NCI-H510A (cell line): ENCODE results near the gene KIFBP.
"Not testable (repeated sequence)": the region's sequence is repeated elsewhere in the genome, so short reads cannot be mapped to it uniquely, and the experiment has no call there.

Experiments used
- DNase-seq: peaks from one replicate; lab custom pipeline; 2025; lab: John Stamatoyannopoulos, UW

KIFBP gene

GRCh38 chr10:68988530-68989316, at the start of gene KIFBP:
Gene KIFBP (plus strand): TSS chr10:68988803. CDS start chr10:68988833, 30 bp downstream.
- DNase-seq, result peak; percentile 94

DNA sequence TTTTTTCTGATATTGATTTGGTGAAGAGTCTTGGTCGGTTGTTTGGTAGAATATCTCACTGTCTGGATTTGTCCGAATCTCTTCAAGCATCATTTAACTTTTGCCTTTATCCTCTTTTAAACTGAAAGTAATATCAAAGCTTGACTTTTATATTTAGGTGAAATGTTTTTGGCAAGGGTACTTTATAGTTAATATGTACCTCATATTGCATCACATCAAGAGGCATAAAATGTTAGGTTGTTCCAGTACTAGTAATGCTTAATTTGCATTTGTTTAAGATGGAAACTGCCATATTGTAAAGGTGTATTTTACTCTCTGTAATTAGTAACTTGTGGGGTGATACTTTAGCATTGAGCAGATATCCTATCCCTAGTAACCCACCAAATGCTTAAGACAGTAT, 49.7 kb upstream of the KIFBP start:
- no peak for DNase-seq

DNA sequence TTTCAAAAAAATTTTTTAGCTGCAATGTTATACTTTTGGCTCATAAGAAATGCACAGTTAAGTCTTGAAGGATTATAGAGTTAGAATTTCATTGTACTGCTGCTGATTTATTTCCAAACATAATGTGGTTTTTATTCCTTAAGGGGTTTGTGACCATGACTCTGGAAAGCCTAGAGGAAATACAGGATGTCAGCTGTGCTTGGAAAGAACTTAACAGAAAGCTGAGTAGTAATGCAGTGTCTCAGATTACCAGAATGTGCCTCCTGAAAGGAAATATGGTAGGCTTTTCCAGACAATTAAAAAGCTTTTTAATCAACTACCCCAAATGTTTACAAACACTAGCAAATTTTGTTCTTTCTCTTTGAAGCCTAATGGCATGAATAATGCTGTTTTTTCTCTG, 47.7 kb upstream of the KIFBP start:
- not testable (repeated sequence) for DNase-seq

DNA sequence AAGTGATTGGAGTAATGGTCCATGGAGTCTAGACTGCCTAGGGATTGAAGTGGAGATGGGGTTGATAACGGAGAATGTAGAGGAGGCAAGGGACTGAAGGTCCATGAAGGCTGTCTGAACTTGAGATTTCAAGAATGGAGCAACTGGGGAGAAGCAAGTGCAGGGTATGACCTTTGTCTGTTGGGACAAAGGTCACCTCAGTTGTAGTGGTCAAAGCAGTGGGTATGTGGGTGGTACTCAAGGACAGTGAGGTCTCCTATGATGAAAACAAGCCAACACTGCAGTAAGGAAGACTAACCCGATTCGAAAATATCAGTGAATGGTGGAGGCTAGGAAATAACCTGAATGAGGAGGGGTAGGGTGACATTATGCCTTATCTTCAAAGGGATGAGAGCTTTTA, 38.0 kb upstream of the KIFBP start:
- DNase-seq, result no peak

- DNase-seq, result no peak
Measured at GRCh38 chr10:68954904-68955303, 33.7 kb upstream of the KIFBP start.

DNA sequence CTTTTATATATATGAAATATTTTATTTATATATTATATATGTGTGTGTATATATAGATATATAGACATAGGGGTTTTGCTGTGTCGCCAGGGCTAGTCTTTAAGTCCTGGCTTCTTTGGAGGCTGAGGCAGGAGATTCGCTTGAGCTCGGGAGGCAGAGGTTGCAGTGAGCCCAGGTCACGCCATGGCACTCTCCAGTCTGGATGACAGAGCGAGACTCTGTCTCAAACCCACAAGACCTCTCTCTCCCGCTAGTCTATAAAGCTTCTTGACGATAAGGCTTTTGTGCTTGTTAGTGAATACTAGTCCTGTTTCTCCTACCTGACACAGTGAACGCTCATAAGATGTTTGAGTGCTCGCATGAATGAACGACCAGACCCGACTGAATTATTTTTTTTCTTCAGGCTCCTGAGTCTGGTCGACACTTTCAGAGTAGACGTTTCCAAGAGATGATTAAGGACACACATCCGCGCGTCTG, 33.2 kb upstream of the KIFBP start:
- DNase-seq, result no peak

- DNase-seq, result peak; percentile 83
Measured at GRCh38 chr10:68955832-68956532, 32.6 kb upstream of the KIFBP start, which contains the start of gene DDX21. Gene DDX21 (plus strand): TSS chr10:68956170. CDS start chr10:68956226, 56 bp downstream.

GRCh38 chr10:68957284-68957615, 31.4 kb upstream of the KIFBP start:
- DNase-seq, result no peak

DNA sequence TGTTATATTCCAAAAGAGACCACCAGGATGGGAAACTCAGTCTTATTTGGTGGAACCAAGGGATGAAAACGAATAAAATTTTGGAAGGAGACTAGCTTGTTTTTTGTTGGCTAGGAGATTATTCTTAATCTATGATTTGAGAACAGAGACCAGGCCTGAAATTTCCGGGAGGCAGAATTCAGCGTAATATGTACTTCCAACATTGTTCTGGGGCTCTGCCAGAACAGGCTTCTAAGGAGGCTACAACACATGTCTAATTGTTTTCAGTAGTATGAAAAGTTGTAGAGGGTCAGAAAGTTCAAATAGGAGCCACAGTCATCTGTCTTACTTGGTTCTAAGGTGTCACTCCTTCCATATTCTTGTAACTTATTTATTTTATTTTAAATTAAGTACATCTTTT, 30.9 kb upstream of the KIFBP start:
- no peak for DNase-seq

- no peak for DNase-seq
Measured at GRCh38 chr10:68959695-68960527, 28.7 kb upstream of the KIFBP start.

DNA sequence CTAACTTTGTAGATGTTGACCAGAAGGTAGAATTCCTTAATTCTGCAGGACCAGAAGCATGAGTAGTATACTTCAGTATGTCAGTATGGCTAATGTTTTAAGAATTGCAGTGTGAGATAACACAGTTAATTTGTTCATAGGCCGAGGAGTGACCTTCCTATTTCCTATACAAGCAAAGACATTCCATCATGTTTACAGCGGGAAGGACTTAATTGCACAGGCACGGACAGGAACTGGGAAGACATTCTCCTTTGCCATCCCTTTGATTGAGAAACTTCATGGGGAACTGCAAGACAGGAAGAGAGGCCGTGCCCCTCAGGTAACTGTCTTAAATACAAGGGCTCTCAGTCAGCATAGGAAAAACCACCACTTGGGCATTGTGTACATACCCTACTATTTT, 25.5 kb upstream of the KIFBP start:
- no peak for DNase-seq

- DNase-seq, result no peak
Measured at GRCh38 chr10:68973975-68974374, 14.6 kb upstream of the KIFBP start.

- DNase-seq, result not testable (repeated sequence)
Measured at GRCh38 chr10:68975936-68976473, 12.6 kb upstream of the KIFBP start.

- DNase-seq, result not testable (repeated sequence)
Measured at GRCh38 chr10:68979738-68980137, 8.9 kb upstream of the KIFBP start.

DNA sequence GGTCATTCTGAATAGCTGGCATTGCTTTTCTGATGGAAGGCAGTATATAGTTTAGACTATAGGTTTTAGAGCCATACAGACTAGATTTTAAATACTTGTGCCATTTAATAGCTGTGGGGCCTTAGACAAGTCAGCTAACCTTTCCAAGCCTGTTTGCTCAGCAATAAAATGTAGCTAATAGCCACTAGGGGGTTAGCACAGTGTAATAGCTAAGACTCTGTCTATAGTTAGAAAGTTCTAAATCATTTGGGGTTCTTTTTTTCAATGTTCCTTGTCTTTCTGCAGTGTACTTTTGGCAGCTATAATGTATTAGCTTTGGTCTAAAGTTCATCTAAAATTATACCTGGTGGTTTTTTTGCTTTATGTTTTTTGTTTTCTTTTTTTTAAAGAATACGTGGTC, 7.5 kb upstream of the KIFBP start:
- no peak for DNase-seq

DNA sequence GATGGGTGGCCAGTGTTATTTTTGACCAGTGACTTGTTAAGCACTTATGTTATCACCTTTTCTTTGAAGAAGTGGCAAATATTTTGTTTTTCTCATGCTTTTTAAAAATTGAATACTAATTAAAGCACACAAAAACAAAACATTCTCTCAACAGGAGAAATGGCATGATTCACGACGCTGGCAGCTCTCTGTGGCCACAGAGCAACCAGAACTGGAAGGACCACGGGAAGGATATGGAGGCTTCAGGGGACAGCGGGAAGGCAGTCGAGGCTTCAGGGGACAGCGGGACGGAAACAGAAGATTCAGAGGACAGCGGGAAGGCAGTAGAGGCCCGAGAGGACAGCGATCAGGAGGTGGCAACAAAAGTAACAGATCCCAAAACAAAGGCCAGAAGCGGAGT, 6.2 kb upstream of the KIFBP start:
- no peak for DNase-seq

DNA sequence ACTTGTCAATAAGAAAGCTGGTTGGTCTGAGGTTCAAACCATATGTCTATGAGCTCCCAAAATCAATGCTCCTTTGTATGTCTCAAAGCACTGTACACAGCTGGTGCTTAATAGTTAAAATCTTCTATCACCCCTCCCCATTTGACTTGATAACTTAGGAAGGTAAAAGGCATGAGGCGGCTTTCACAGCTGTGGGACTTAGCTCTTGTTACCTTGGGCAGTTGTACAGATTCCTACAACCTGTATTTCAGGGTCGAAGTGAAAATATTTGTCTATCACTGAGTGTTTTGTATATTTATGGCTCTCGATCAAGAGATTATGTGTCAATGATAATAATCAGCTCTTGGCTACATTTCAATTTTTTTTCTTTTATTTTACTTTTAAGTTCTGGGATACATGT, 992 bp upstream of the KIFBP start:
- DNase-seq, result no peak

GRCh38 chr10:68989317-68989990, 851 bp downstream of the KIFBP start:
- DNase-seq, result no peak

DNA sequence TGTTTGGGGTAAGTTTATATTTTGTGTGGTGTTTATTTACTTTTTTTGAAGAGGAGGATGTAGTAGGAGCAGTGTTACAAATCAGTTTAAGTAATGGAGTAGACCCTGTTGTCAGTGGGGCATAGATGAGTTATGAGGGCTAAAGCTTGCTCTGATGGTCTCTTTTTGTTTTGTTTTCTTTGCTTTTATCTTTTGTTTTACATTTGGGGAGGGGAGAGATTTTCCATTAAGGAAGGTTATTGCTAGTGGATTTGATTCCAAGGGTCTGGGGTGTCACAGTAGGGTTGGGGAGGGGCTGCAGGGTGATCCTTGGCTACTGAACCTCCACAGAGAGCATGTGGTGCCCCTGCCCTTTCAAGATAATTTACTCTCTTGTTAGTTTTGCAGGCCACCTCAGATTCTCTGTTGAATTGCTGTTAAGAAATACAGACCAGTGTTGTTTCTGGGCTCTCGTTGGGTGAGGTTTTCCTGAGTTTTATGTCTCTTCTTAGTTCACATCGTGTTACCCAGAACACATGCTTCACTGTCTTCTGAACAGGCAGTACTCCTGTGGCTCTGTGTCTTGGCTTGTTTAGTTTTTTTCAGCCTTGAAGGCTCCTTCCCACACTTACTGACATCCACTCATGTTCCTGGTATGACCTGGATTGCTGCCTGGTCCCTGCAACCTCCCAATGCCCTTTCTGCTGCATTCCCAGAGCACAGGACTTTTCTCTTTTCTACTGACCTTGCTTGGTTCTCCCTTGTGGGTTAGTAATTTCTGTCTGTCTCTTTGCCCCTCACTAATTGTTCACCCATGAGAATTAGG, 4.2 kb downstream of the KIFBP start:
- no peak for DNase-seq

GRCh38 chr10:68997211-68997610, 8.6 kb downstream of the KIFBP start:
- DNase-seq, result no peak

GRCh38 chr10:69004821-69005220, 16.2 kb downstream of the KIFBP start:
- no peak for DNase-seq
